HG03139 (cell line): ENCODE results near the gene OR10H5.
"Not testable (repeated sequence)": the region's sequence is repeated elsewhere in the genome, so short reads cannot be mapped to it uniquely, and the experiment has no call there.

Experiments
- ATAC-seq: cut with Tn5 transposase; IDR thresholded peaks from one replicate; pipeline ENCODE4 v1.9.1; 2021; ENCODE audit not compliant: unreplicated experiment

The OR10H5 gene

GRCh38 chr19:15843203-15843893 lies 55.9 kb downstream of the OR10H5 start:
- ATAC-seq: no peak

- ATAC-seq: not testable (repeated sequence)
Observed at GRCh38 chr19:15843894-15844222, 56.4 kb downstream of the OR10H5 start.

GRCh38 chr19:15846923-15847322 lies 59.5 kb downstream of the OR10H5 start:
- ATAC-seq: no peak

GRCh38 chr19:15850385-15850784 lies 62.9 kb downstream of the OR10H5 start:
- no peak for ATAC-seq
